Neural progenitor cell (in vitro differentiated cells): Measurements from ENCODE around the gene HSP90B1.

ENCODE experiments used
- EZH2 ChIP-seq: fragments of 200-600 bp; sonication (generic); IDR thresholded peaks from 2 replicates; pipeline ENCODE4 v1.6.1; 2017; ENCODE audit warnings: antibody characterized with exemption, mild to moderate bottlenecking, moderate library complexity
- TF ChIP-seq, protein P1 (sequence below): fragments of 200-600 bp; sonication (generic); IDR thresholded peaks from 2 replicates; pipeline ENCODE4 v1.5.1; 2017; ENCODE audit warnings: antibody characterized with exemption, mild to moderate bottlenecking

DNA sequence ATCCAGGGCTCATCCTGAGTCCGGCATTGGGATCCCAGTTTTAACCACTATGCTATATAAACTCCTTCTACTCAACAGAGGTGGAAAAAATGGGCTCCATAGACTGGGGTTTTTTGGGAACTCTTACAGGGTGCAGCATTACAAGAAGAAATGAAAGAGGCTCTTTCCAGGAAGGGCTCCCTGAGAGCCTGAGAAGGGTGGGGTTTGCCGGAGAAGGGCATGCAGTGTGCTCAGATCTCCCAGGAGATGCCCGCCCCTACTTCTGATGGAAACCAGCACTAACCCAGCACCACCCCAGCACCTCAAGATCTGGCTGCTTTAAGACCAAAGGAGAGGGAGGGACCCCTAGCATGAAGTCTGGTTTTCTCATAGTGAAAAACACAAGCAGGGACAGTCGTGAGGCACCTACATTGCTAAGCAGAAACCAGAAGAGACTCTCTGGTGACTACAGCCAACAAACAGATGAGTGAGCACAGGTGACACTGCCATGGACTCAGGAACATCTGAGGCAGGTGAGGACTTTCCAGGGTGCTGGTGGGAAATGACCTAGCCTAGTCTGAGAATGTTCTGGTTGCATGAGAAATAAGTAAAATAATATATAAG, 43.9 kb upstream of the HSP90B1 start:
- TF ChIP-seq, protein P1, sequence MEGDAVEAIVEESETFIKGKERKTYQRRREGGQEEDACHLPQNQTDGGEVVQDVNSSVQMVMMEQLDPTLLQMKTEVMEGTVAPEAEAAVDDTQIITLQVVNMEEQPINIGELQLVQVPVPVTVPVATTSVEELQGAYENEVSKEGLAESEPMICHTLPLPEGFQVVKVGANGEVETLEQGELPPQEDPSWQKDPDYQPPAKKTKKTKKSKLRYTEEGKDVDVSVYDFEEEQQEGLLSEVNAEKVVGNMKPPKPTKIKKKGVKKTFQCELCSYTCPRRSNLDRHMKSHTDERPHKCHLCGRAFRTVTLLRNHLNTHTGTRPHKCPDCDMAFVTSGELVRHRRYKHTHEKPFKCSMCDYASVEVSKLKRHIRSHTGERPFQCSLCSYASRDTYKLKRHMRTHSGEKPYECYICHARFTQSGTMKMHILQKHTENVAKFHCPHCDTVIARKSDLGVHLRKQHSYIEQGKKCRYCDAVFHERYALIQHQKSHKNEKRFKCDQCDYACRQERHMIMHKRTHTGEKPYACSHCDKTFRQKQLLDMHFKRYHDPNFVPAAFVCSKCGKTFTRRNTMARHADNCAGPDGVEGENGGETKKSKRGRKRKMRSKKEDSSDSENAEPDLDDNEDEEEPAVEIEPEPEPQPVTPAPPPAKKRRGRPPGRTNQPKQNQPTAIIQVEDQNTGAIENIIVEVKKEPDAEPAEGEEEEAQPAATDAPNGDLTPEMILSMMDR: no peak
- TF ChIP-seq EZH2: no peak
